Measurements from ENCODE around the gene WDR74. TPM values are rescaled to one million over a fixed set of nuclear protein-coding genes. Genes with fewer than 3 reads are reported as not detected.
A peak's percentile ranks its signal among the peaks of the same experiment; 100 is the strongest.

Gene WDR74
- total and polyA plus RNA-seq, 2 donors (not counting 1 experiment from before 2014, with no cell fraction given): 122 to 131 TPM

DNA sequence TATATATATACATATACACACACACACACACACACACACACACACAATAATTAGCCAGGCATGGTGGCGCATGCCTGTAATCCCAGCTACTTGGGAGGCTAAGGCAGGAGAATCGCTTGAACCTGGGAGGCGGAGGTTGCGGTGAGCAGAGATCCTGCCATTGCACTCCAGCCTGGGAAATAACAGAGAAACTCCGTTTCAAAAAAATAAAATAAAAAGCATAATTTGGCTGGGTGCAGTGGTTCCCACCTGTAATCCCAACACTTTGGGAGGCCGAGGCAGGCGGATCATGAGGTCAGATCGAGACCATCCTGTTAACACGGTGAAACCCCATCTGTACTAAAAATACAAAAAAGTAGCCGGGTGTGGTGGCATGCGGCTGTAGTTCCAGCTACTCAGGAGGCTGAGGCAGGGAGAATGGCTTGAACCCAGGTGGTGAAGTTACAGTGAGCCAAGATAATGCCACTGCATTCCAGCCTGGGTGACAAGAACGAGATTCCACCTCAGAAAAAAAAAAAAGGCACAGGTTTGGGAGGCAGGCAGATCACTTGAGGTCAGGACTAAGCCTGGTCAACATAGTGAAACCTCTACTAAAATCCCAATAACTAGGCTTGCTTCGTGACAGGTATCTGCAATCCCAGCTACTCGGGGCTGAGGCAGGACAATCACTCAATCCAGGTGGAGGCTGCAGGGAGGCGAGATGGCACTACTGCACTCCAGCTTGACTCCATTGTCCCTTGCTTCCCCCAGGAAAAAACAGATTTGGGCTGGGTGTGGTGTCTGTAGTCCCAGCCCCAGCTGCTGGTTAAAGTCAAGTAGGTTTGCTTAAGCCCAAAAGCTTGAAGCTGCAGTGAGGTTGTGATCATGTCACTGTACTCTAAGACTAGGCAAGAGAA lies 11.8 kb upstream of the WDR74 start:
- Mint-ChIP-seq H3K4me1 (peaks cover 48% of the 10 kb centered on the region), H3K27me3 (no peaks in the 10 kb centered on the region), H3K9me3 (ENCODE audit: insufficient read depth) (no peaks in the 10 kb centered on the region), H3K4me3 (no peak overlapping the region), H3K27ac (peak overlapping the region; percentile 70)
- H3K4me1 ChIP-seq (ENCODE audit: control insufficient read depth in 2 of 2, insufficient read depth in 2 of 2, low read length in 2 of 2): peaks cover 34 to 41% of the 10 kb centered on the region in 2 donors
- ATAC-seq (ENCODE audit: low read depth) (no peak), DNase-seq (no peak)
- H4K20me1 ChIP-seq (ENCODE audit: control insufficient read depth, insufficient read depth, low read length, poor library complexity, severe bottlenecking): peaks cover 26% of the 10 kb centered on the region
- POLR2A ChIA-PET: interaction anchor here (0.6 to 3.5 kb wide), 8 partner anchors 8 to 229 kb away, joined by 3 to 24 read pairs (median 4); partner anchors contain the start of genes B3GAT3, C11orf98, CSKMT and GANAB
- TF ChIP-seq EZH2 (IDR thresholded peaks at IDR 0.05; ENCODE audit: borderline replicate concordance, insufficient read depth, low read depth, low read length, poor library complexity, severe bottlenecking): no peak
- TF ChIP-seq, protein P1, sequence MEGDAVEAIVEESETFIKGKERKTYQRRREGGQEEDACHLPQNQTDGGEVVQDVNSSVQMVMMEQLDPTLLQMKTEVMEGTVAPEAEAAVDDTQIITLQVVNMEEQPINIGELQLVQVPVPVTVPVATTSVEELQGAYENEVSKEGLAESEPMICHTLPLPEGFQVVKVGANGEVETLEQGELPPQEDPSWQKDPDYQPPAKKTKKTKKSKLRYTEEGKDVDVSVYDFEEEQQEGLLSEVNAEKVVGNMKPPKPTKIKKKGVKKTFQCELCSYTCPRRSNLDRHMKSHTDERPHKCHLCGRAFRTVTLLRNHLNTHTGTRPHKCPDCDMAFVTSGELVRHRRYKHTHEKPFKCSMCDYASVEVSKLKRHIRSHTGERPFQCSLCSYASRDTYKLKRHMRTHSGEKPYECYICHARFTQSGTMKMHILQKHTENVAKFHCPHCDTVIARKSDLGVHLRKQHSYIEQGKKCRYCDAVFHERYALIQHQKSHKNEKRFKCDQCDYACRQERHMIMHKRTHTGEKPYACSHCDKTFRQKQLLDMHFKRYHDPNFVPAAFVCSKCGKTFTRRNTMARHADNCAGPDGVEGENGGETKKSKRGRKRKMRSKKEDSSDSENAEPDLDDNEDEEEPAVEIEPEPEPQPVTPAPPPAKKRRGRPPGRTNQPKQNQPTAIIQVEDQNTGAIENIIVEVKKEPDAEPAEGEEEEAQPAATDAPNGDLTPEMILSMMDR (IDR thresholded peaks at IDR 0.05): no peak
- H3K9me3 ChIP-seq (ENCODE audit: control extremely low read depth in 1 of 3, control insufficient read depth in 2 of 3, insufficient read depth in 1 of 3, low read length in 2 of 3): no peaks in the 10 kb centered on the region
- H3K4me3 ChIP-seq (ENCODE audit: control extremely low read depth in 1 of 5, extremely low read depth in 1 of 5, insufficient read depth in 1 of 5, low read depth in 2 of 5, low read length in 4 of 5): no peak overlapping the region
- H2AFZ ChIP-seq (ENCODE audit: insufficient read depth, low read depth, low read length, poor library complexity, severe bottlenecking): no peak overlapping the region
- 66% methylated on average over 9 of the region's 15 CpGs for WGBS (ENCODE audit: insufficient coverage)
- no peaks in the 10 kb centered on the region for H3K27me3 ChIP-seq (replicated peaks in 1 of 4; ENCODE audit: control extremely low read depth in 1 of 4, control insufficient read depth in 3 of 4, insufficient read depth in 4 of 4, low read length in 3 of 4)
- intact Hi-C loops (cut with micrococcal nuclease): no loop called here
- H3K27ac ChIP-seq (ENCODE audit: low read length in 2 of 2): peak overlapping the region in 1 of 2 donors; percentile 9
- H3K4me2 ChIP-seq (replicated peaks; ENCODE audit: low read depth, low read length, poor library complexity, severe bottlenecking): no peak overlapping the region
- CTCF ChIA-PET: interaction anchor here (0.8 to 1.9 kb wide), 4 partner anchors 8 to 65 kb away, joined by 3 to 7 read pairs (median 4); no protein-coding TSS in a partner anchor
- peaks cover 34% of the 10 kb centered on the region for H3K79me2 ChIP-seq (ENCODE audit: control insufficient read depth, insufficient read depth, low read length)
- no peak overlapping the region for H3K9ac ChIP-seq (ENCODE audit: low read length)
- peaks cover 17 to 39% of the 10 kb centered on the region in 2 experiments for H3K36me3 ChIP-seq (replicated peaks in 1 of 2; ENCODE audit: control extremely low read depth in 1 of 2, control insufficient read depth in 1 of 2, extremely low read depth in 1 of 2, insufficient read depth in 2 of 2, low read length in 1 of 2)
